Nephron (organoid): ENCODE results near the gene ALG9.

Experiments
- H3K27ac Mint-ChIP-seq, 3 experiments: 2 replicates each; pipeline ENCODE4 v1.8.0; 2020; ENCODE audit warnings: mixed read lengths in 3 of 3, mild to moderate bottlenecking in 2 of 3, moderate library complexity in 1 of 3
- H3K27me3 Mint-ChIP-seq: 2 replicates; pipeline ENCODE4 v1.8.0; 2021; ENCODE audit warnings: low read depth, mild to moderate bottlenecking, moderate library complexity, mixed read lengths
- H3K36me3 Mint-ChIP-seq: 2 replicates; pipeline ENCODE4 v1.8.0; 2020; ENCODE audit warnings: low read depth, mixed read lengths
- H3K4me1 Mint-ChIP-seq: 2 replicates; pipeline ENCODE4 v1.8.0; 2020; ENCODE audit warnings: mixed read lengths
- H3K4me3 Mint-ChIP-seq, 3 experiments: 2 replicates each; pipeline ENCODE4 v1.8.0; 2020; ENCODE audit warnings: mild to moderate bottlenecking in 3 of 3, mixed read lengths in 3 of 3, moderate library complexity in 2 of 3
- H3K9me3 Mint-ChIP-seq: 2 replicates; pipeline ENCODE4 v1.8.0; 2020; ENCODE audit warnings: mixed read lengths
- CTCF ChIP-seq, 3 experiments: fragments of 200-600 bp; sonication (generic); IDR thresholded peaks; one replicate each; pipeline ENCODE4 v1.5.0; 2021; ENCODE audit warnings: antibody characterized with exemption in 3 of 3; ENCODE audit not compliant: unreplicated experiment in 3 of 3

The ALG9 gene

GRCh38 chr11:111759778-111760407 is 111.5 kb downstream of the ALG9 start:
- no peaks in the 10 kb centered on the region for H3K9me3 Mint-ChIP-seq
- no peaks in the 10 kb centered on the region for H3K27me3 Mint-ChIP-seq
- H3K4me3 Mint-ChIP-seq: no peak overlapping the region
- no peak for TF ChIP-seq CTCF (IDR thresholded peaks at IDR 0.05; ENCODE audit: unreplicated experiment in 3 of 3)
- peaks cover 23% of the 10 kb centered on the region for H3K4me1 Mint-ChIP-seq
- peak overlapping the region in 2 of 3 experiments; percentile 13 to 24 for H3K27ac Mint-ChIP-seq
- H3K36me3 Mint-ChIP-seq: peaks cover 62% of the 10 kb centered on the region

- no peak for TF ChIP-seq CTCF (IDR thresholded peaks at IDR 0.05; ENCODE audit: unreplicated experiment in 3 of 3)
- no peak overlapping the region for H3K4me3 Mint-ChIP-seq
- peaks cover 18% of the 10 kb centered on the region for H3K4me1 Mint-ChIP-seq
- peak overlapping the region in 2 of 3 experiments; percentile 13 to 24 for H3K27ac Mint-ChIP-seq
- H3K9me3 Mint-ChIP-seq: no peaks in the 10 kb centered on the region
- peaks cover 59% of the 10 kb centered on the region for H3K36me3 Mint-ChIP-seq
- no peaks in the 10 kb centered on the region for H3K27me3 Mint-ChIP-seq
Measured at GRCh38 chr11:111759376-111759775, 112.0 kb downstream of the ALG9 start.

GRCh38 chr11:111756097-111756496 is 115.3 kb downstream of the ALG9 start:
- Mint-ChIP-seq H3K4me3 (no peak overlapping the region), H3K27me3 (no peaks in the 10 kb centered on the region), H3K27ac (no peak overlapping the region), H3K4me1 (peaks cover 8% of the 10 kb centered on the region), H3K36me3 (peaks cover 59% of the 10 kb centered on the region), H3K9me3 (no peaks in the 10 kb centered on the region)
- TF ChIP-seq CTCF (IDR thresholded peaks at IDR 0.05; ENCODE audit: unreplicated experiment in 3 of 3): no peak

GRCh38 chr11:111749646-111750045 is 121.7 kb downstream of the ALG9 start:
- H3K27ac Mint-ChIP-seq: no peak overlapping the region
- H3K4me1 Mint-ChIP-seq: no peaks in the 10 kb centered on the region
- no peak overlapping the region for H3K4me3 Mint-ChIP-seq
- no peak for TF ChIP-seq CTCF (IDR thresholded peaks at IDR 0.05; ENCODE audit: unreplicated experiment in 3 of 3)
- H3K9me3 Mint-ChIP-seq: no peaks in the 10 kb centered on the region
- H3K36me3 Mint-ChIP-seq: peaks cover 77% of the 10 kb centered on the region
- no peaks in the 10 kb centered on the region for H3K27me3 Mint-ChIP-seq

GRCh38 chr11:111748035-111748804 is 123.2 kb downstream of the ALG9 start:
- Mint-ChIP-seq H3K27me3 (no peaks in the 10 kb centered on the region), H3K4me1 (no peaks in the 10 kb centered on the region), H3K27ac (no peak overlapping the region), H3K4me3 (no peak overlapping the region), H3K9me3 (no peaks in the 10 kb centered on the region), H3K36me3 (peaks cover 77% of the 10 kb centered on the region)
- no peak for TF ChIP-seq CTCF (IDR thresholded peaks at IDR 0.05; ENCODE audit: unreplicated experiment in 3 of 3)
